GM19328 (cell line): ENCODE measurements around the gene ASCL5.

Source experiments
- ATAC-seq: cut with Tn5 transposase; IDR thresholded peaks from one replicate; pipeline ENCODE4 v1.9.1; 2021; ENCODE audit warnings: mild to moderate bottlenecking, moderate library complexity; ENCODE audit not compliant: unreplicated experiment

Gene ASCL5

GRCh38 chr1:201088901-201089525, 38.0 kb downstream of the ASCL5 start:
- ATAC-seq = no peak

DNA sequence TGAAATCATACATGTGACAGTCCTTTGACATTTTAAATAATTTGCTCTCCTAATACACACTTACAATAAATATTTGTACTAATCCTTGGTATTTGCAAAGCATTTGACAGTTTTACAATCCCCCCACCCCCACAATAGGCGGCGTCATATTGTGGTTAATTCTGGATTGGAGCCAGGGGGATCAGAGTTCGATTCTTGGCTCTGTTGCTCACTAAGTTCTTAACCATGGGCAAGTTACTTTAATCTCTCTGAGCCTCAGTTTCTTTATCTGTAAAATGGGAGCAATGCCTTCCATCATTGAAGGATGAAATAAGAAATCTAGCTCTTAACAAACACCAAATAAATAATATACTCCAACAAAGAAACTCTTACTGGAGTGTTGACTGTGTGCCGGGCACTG, 38.6 kb downstream of the ASCL5 start:
- ATAC-seq = no peak

GRCh38 chr1:201085902-201086735, 40.9 kb downstream of the ASCL5 start:
- ATAC-seq = no peak

DNA sequence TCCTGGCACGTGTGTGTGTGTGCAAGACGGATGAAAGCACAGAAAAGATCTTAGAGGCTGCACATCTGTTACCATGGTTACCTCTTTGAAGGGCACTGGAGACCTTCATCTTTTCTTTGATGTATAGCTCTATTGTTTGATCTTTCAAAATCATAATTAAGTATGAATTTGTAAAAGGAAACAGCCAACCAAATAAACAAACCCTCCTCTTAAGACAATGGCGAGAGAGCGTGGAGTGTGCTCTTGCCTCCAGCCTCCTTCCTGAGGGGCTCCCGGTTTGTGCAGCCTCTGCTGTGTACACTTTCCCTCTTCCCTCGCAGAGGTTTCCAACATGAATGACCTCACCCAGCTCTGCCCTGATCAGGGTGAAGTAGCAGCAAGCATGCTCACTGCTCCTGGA, 42.7 kb downstream of the ASCL5 start:
- ATAC-seq = no peak

GRCh38 chr1:201083741-201084140, 43.2 kb downstream of the ASCL5 start:
- no peak for ATAC-seq

DNA sequence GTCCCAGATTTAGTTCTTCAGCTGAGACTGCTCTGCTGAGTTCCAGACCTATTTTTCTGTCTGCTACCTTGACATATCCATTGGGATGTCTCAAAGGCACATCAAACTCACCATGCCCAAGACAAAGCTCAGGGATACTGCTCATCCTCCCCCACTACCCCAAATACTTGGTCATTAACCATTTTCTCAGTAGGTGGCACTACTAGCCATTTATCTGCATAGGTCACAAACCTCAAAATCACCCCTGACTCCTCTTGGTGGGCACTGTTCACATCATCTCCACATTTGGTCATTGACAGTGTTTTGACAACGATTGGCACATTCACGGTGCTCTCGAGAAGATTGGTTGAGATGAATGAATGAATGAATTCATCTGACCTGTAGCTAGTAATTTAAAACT, 46.8 kb downstream of the ASCL5 start:
- no peak for ATAC-seq

GRCh38 chr1:201077736-201078135, 49.2 kb downstream of the ASCL5 start:
- no peak for ATAC-seq

GRCh38 chr1:201077116-201077515, 49.9 kb downstream of the ASCL5 start:
- no peak for ATAC-seq

DNA sequence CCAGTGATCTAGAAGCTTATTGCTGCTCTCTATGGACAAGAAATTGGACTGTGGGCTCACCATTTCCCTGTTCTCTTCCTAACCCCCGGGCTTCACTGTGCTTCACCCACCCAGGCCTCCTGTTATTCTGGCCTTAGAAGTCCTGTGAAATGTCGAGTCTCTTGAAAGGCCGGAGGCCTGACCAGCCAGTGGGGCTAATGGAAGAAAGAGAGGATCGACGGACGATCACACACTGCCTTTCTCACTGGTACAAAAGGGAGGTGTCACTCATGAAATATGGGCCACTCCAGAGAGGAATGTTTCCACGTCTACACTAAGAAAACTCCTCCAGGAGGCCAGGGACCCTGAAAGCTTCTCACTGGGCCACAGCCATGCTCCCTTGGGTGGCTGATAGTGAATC, 50.9 kb downstream of the ASCL5 start:
- ATAC-seq = no peak

DNA sequence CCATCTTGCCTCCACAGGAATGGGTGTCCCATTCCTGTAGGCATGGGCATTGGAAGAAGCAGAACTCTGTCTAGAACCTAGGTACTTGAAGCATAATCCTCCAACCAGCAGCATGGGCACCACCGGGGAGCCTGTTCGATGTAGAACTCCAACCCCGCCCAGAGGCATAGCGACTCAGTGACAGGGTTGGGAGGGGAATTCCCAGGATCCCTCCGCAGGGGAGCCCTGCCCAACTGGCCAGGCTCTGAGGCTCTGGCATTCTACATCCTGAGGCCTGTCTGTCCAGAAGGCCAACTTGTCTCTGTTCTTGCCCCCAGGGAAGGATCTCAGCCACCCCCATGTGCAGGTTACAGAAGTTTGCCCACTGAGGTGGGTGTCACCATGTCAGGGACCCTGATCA, 53.0 kb downstream of the ASCL5 start:
- ATAC-seq = no peak

DNA sequence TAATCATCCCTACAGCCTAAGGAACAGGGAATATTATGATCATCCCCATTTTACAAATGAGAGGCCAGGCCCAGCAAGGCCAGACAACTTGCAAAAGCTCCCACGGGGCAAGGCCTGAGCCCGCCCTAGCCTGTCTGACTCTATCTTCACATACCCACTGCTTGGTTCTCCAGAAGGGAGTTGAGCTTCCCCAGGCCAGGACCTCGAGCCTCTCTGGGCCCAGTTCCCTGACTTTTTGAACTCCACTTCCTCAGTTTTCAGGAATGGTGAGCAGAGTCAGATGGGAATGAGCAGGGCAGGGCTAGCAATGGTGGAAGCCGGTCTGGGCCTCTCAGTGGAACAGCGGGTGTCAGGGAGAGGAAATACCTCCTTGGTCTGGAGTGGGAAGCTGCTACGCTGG, 54.1 kb downstream of the ASCL5 start:
- no peak for ATAC-seq

GRCh38 chr1:201072149-201072548, 54.8 kb downstream of the ASCL5 start:
- no peak for ATAC-seq

GRCh38 chr1:201069636-201070035, 57.3 kb downstream of the ASCL5 start:
- ATAC-seq = no peak

DNA sequence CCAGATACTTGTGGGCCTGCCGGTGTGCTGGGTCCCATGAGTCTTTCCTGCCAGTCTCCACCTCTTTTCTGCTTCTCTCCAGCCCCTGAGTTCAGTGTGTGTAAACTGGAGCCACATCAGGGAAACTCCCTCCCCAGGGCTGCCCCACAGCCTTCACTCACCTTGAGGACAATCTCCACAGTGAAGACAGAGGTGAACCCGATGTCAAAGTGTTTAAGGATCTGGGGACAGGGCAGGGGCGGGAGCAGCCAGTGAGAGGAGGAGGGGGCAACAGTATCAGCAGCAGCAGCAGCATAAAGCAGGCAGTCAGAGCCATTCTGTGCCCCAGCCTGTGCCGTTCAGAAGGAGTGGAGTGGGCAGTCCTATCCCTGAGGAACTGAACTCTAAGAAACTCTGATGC, 58.0 kb downstream of the ASCL5 start:
- no peak for ATAC-seq

DNA sequence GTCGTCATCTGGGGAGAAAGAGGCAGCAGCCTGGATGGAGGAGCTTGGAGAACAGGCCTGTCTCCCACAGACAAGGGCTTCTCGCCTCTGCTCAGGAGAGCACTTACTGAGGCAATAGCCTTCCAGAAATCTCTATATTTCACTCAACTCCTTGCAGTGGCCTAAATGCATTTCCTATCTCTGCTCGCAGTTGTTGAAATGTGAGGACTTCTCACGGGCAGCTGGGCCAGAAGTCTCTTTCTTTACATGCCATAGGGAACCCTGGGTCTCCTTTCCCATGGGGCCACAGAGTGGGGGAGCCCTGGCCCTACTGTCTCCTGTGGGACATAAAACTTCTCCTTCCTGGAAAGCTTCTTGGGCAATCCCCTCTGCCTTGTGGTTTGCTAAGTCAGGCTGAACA, 60.0 kb downstream of the ASCL5 start:
- no peak for ATAC-seq

DNA sequence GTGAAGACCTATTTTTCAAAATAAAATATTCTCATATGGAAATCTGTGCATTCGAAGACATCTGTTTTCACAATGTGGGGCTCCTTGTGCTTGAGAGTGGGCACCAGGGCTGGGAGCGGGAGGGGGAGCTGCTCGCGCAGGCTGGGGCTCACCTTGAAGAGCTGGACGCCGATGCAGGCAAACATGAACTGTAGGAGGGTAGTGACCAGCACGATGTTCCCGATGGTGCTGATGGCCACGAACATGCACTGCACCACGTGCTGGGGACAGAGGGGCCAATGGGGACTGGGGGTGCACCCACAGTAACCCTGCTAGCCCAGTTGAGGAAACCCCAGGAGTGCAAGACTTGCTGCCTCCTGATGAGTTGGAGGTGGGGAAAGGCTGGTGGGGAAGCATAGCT, 61.3 kb downstream of the ASCL5 start:
- no peak for ATAC-seq

DNA sequence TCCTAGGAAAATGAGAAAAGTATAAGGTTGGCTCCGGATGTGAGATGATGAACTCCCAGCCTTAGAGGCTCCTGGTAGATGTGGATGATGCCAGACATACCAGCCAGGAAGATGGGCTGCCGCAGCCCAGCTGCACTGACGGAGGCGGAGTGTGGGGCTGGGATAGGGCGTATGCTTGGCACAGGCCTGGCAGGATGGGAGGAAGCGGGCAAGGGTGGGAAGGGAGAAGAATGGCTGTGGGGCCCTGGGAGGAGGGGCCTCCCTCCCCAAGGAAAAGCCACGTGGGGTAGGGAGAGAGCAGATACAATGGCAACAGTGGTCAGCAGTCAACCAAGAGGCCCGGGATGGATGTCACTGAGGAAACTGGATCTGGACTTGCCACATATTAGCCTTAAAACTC, 62.2 kb downstream of the ASCL5 start:
- ATAC-seq = no peak
